Measurements from ENCODE around the gene DSCAM.

DNA sequence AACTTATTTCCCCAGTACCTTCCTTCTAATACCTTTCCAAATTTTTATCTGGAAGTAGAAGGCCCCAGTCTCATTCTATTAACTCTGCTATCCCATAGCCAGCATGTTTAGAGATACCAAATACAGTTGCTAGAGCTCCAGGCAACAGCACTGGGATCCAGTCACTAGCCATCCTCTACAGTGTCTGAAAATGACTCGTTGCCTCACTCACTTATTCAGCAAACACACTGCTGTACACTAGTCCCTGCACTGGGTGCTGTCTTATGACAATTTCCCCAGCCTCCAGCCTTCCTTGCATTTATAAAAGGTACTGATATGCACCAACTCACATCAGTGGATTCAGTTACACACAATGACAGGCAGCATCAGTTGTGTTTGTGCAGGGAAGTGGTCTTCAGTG, 179.0 kb downstream of the DSCAM start:
- TF ChIP-seq, protein P1, sequence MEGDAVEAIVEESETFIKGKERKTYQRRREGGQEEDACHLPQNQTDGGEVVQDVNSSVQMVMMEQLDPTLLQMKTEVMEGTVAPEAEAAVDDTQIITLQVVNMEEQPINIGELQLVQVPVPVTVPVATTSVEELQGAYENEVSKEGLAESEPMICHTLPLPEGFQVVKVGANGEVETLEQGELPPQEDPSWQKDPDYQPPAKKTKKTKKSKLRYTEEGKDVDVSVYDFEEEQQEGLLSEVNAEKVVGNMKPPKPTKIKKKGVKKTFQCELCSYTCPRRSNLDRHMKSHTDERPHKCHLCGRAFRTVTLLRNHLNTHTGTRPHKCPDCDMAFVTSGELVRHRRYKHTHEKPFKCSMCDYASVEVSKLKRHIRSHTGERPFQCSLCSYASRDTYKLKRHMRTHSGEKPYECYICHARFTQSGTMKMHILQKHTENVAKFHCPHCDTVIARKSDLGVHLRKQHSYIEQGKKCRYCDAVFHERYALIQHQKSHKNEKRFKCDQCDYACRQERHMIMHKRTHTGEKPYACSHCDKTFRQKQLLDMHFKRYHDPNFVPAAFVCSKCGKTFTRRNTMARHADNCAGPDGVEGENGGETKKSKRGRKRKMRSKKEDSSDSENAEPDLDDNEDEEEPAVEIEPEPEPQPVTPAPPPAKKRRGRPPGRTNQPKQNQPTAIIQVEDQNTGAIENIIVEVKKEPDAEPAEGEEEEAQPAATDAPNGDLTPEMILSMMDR (IDR thresholded peaks at IDR 0.05 in 2 of 3, conservative IDR thresholded peaks at IDR 0.05 in 1 of 3; ENCODE audit: borderline replicate concordance in 1 of 3, insufficient read depth in 1 of 3, low read depth in 2 of 3, low read length in 2 of 3), result no peak
- TF ChIP-seq EZH2 (IDR thresholded peaks at IDR 0.05) (no peak), EZH2phosphoT487 (IDR thresholded peaks at IDR 0.05; ENCODE audit: borderline replicate concordance) (no peak), JUND (IDR thresholded peaks at IDR 0.05) (no peak)
- TF ChIP-seq, protein P2, sequence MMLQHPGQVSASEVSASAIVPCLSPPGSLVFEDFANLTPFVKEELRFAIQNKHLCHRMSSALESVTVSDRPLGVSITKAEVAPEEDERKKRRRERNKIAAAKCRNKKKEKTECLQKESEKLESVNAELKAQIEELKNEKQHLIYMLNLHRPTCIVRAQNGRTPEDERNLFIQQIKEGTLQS (IDR thresholded peaks at IDR 0.05), result no peak
- TF ChIP-seq, protein P3, sequence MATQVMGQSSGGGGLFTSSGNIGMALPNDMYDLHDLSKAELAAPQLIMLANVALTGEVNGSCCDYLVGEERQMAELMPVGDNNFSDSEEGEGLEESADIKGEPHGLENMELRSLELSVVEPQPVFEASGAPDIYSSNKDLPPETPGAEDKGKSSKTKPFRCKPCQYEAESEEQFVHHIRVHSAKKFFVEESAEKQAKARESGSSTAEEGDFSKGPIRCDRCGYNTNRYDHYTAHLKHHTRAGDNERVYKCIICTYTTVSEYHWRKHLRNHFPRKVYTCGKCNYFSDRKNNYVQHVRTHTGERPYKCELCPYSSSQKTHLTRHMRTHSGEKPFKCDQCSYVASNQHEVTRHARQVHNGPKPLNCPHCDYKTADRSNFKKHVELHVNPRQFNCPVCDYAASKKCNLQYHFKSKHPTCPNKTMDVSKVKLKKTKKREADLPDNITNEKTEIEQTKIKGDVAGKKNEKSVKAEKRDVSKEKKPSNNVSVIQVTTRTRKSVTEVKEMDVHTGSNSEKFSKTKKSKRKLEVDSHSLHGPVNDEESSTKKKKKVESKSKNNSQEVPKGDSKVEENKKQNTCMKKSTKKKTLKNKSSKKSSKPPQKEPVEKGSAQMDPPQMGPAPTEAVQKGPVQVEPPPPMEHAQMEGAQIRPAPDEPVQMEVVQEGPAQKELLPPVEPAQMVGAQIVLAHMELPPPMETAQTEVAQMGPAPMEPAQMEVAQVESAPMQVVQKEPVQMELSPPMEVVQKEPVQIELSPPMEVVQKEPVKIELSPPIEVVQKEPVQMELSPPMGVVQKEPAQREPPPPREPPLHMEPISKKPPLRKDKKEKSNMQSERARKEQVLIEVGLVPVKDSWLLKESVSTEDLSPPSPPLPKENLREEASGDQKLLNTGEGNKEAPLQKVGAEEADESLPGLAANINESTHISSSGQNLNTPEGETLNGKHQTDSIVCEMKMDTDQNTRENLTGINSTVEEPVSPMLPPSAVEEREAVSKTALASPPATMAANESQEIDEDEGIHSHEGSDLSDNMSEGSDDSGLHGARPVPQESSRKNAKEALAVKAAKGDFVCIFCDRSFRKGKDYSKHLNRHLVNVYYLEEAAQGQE (IDR thresholded peaks at IDR 0.05; ENCODE audit: low read depth), result no peak

All from HCT116 (cell line).